GM18867 (cell line): ENCODE data around the gene RUNX1.

Experiments used
- ATAC-seq: cut with Tn5 transposase; IDR thresholded peaks from one replicate; pipeline ENCODE4 v1.9.1; 2021; ENCODE audit warnings: mild to moderate bottlenecking, moderate library complexity; ENCODE audit not compliant: unreplicated experiment

The RUNX1 gene

DNA sequence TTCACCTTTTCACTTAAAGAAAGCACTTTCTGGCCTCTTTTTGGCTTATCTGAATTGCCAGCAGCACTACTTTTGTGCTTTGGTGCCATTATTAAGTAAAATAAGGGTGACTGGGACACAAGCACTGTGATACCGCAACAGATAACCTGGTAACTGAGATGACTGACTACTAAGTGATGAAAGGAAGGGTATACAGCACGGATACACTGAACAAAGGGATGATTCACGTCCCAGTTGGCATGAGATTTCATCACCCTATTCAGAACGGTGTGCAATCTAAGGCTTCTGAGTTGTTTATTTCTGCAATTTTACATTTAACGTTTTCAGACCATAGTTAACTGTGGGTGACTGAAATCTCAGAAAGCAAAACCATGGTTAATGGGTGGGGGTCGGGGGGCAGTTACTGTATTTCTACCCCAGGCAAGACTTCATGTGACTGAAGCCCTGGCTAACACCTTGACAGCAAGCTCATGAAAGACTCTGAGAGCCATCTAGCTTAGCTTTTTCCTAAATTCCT lies 277.5 kb downstream of the RUNX1 start:
- ATAC-seq: no peak

DNA sequence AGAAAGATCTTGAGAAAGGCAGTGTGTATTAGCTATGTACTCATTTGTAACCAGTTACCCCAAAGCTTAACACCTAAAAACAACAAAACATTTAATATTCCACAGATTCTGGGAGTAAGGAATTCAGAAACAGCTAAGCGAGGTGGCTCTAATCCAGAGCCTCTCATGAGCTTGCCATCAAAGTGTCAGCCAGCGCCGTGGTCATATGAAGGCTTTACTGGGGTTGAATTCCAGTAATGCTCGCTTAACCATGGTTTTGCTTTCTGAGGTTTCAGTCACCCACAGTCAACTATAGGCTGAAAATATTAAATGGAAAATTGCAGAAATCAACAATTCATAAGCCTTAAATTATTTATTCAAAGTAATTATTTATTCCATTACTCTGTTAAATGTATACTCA lies 278.5 kb downstream of the RUNX1 start:
- ATAC-seq: no peak

DNA sequence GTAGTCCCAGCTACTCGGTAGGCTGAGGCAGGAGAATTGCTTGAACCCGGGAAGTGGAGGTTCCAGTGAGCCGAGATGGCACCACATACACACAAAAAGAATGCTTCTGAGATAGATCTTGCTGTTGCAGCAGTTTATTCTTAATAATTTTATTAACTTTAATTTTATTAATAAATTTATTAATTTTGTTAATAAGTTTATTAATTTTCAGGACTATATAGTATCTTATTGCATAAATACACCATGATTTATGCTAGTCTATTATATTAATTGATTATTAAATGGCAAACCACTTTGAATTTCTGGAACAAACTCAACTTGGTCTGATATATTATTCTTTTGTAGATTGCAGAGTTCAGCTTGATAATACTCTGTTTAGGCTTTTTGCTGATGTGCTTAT lies 280.8 kb downstream of the RUNX1 start:
- ATAC-seq: no peak

DNA sequence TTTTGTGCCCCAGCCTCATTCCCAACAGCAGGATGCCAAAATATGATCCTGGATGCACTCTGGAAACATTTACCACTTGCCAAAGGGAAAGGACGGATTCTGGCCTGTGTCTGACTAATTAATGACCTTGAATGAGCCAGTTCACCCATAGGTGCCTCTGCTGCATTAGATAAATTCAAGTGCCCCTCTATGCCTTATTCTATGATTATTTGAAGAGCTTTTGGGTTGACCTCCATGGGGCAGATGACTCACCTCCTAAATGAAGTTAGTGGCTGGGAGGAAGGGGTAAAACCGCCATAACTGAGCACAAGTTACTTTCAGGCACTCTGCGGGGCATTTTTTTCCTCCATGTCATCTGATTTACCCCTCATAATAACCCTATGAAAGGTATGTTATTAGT lies 282.2 kb downstream of the RUNX1 start:
- ATAC-seq: no peak

DNA sequence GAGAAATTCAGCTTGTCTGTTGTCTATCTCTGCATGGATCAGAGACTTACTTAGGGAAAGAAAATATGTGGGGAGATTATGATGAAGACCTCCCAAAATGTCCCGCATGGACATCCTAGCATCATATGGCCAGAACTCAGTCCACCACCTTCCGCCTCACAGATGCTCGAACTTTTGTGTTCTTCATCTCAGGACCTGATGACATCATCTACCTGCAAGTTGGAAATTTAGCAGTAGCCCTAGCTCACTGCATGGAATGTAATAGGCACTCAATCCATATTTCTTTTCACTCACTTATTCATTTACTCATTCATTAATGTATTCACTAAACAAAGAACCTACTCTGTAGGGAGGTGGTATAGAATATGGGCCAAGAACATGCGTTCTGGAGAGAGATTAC lies 283.5 kb downstream of the RUNX1 start:
- ATAC-seq: no peak

DNA sequence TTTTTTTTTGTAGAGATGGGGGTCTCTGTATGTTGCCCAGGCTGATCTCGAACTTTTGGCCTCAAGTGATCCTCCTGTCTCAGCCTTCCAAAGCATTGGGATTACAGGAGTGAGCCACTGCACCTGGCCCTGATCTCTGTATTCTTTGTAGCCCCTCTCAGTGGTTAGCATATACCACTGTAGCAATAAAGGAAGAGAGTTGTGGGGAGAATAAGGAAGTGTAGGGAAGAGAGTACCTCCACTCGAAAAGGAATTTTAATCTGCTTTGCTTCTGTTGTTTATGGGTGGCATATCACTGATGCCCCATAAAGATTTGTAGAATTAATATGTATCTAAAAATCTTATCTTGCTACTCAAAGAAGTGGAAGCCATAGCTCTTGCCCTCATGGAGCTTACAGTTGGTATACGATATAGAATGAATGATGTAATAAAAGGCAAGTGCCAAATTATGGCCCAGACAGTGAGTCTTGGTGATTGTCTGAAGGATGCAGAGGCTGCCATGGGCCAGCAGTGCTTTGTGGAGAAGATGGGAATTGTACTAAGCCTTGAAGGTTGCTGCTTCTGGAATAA lies 284.3 kb downstream of the RUNX1 start:
- ATAC-seq: no peak

DNA sequence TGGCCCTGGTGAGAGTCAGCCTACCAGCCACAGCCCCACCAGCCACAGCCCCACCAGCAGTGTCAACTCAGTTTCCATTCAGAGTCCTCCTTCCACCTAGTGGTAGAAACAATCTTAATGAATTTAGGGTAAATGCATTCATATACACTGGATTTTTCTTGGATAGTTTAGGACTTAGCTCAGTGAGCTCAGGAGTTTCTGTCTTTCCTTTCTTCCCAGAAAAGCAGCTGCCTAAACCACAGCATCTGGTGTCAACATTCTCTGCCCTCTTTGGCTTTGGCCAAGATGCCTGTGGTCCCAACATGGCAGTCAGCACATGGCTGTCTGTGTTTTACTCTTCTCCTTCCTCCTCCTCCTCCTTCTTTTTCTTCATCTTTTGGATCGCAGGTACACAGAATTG lies 286.3 kb downstream of the RUNX1 start:
- ATAC-seq: no peak

DNA sequence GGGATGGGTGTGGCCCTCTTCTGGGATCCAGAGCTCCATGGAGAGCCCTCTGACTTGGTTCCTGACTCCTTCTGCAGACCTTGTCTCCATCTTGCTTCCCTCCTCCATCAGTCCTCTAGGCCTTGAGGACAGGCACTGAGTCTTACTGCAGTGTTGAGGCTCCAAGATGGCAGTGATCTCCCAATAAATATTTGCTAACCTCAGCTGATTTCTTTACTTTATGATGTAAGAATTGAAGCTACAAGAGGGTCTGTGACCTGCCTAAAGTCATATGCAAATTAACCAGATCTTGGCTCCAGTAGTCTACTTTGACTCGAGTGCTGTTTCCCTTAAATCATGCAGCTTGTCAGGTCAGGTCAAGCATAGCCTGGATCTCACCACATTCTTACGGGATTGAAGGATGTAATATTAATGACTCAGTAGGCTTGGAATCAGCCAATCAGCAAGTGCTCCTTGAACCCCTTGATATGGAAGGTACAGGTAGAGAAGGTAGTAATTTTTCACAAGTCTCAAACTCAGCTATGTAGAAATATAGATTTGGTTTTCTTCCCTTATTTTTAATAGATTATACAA lies 287.3 kb downstream of the RUNX1 start:
- ATAC-seq: no peak

DNA sequence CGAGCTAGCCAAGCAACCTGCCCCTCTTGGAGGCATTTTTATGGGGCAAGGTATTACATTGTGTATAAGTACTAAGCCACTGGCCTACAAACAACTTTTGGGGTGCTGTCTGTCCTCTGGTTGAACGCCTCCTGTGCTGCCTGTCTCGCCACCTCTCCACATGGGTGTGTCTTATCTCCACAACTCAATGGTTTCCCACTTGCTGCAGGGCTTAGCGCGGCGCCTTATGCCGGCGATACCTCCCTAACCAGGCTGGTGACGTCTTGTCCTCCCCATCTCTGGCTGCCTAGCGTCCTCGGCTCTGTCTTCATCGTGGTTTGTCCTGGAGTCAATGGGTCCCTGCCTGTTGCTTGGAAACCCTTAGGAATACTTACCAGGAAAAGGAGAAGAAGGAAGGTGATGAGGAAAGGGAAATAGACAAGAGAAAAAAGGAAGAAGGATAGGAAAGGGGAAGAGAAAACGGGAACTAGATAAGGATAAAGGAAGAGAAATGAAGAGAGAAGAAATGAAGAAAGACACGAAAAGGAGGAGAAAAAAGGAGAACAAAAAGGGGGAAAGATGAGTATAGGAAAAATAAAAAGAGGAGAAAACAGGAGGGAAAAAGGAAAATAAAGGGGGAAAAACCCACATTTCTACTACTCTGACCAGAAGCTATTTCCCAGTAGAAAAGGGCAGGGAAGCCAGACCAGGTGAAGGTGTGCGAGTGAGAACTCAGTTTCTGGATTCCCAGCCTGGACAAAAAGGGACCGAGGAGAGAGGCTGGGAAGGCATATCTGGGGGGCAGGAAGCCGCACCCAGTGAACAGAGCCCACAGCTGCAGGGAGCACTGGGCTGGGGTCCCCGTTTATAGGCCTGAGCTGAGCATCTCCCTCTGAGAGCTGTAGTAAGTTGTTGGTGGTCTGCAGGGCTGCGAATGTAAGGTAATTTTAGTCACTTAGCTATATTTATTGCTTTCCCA lies 294.1 kb downstream of the RUNX1 start:
- ATAC-seq: no peak

DNA sequence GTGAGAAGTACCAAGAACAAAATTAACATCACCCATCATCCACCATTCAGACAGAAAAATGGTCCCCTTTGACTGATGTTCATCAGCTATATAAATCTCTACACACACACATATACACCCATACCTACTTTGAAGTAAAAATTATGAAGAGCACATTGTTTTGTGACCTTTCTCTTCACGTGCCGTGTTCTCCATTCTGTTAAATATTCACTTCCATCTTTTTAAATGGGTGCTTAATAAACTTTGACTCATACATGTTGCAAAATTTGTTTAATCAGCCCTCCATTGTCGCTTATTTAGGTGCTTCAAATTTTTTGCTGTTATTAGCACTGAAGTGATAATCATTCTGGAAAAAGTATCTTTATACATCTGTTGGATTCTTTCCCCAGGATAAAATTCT lies 300.2 kb downstream of the RUNX1 start:
- ATAC-seq: no peak

DNA sequence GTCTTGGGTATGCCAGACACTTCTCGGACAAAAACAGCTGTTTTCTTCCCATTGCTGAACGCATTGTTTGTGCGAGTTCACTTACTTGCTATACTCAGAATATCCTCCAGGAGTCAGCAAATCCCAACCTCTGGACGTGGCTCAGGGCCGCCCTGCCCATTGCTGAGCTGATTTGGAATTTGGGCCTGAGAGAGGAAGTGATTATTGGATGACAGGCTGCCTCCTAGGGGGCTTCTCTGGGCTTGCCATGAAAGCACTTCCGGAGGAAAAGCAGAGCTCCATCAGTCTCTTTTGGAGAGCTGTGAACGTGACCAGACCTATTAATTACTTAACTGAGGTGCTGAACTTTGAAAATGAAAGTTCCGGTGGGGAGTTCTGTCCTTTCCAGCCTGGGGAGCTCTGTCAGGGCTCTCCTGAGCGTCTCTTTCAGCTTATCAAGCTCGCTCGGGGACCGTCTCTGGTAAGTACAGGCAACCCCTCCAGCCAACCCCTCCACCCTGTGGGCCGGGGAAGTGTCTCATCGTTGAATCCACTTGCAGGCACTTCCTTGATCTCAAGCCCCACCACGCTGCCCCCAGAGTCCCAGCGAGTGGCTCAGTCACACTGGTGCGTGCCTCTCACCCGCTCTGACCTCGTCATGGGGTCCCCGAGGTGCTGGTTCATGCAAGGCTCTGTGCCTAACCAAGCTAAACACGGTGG lies 303.4 kb downstream of the RUNX1 start:
- ATAC-seq: peak; percentile 83

DNA sequence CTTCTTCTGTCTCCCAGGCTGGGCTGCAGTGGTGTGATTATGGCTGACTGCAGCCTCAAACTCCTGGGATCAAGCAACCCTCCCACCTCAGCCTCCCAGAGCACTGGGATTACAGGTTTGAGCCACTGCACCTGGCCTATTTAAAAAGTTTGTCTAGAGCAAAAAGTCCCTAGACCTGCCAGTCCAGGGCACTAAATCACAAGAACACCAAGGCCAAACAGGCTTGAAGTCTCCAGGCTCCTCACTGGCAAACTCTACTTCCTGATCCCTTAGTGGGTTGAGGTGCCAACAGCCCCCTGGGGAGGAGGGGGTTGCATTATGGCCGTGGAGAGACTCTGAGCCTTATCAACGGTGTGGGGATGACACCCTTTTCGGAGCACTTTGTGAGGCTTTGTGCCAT lies 304.3 kb downstream of the RUNX1 start:
- no peak for ATAC-seq

DNA sequence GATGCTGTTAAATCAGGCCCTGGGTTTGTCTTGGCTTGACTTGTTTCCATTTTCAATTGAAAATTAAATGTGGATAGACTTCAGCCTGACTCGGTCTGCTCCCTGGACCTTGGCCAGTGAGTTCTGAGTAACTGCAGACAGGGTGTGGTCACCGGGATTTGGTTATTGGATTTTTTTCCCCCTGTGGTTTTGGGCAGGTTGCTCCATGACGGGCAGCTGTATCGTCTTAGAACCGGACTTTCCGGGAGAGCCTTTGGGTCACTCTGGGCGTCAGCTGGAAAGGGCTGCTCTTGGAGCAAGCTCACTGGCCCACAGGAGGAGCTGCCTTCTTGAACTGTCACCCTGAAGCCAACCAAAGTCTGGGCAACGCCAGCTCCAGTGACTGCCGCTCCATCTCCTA lies 305.3 kb downstream of the RUNX1 start:
- no peak for ATAC-seq

DNA sequence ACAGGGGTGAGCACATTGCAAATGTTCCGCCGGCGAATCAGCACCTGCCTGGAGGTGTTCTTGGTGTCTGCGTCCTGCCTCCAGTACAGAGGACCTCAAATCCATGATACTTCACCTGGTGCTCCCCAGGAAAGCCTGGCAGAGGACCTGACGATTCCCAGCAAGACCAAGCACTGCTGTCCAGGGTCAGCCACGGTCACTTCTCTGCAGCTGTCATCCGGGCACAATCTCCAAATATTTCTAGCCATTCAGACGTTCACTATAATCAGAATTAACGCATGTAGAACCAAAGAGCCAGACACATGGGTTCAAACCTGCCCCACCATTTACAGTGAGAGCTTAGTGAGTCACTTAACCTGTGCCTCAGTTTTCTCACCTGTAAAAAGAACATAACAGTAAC lies 305.8 kb downstream of the RUNX1 start:
- no peak for ATAC-seq

DNA sequence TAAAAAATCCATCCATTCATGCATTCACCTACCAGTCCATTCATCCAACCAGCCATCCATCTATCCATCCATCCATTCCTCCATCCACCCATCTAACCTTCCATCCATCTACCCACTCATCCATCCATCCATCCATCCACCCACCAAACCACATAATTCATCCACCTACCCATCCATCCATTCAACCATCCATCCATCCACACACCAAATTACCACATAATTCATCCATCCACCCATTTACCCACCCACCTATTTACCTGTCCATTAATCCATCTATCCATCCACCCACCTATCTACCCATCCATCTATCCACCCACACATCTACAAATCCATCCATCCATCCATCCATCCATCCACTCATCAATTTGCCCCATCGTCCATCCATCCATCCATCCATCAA lies 308.9 kb downstream of the RUNX1 start:
- ATAC-seq: no peak
